ENCODE data around the gene PYGM. TPM values are rescaled to one million over a fixed set of nuclear protein-coding genes. Genes with fewer than 3 reads are reported as not detected.

Gene PYGM
- total and polyA plus RNA-seq, 2 of the 13 experiments (the other 11 are each of a cell fraction or from before 2014, with no cell fraction given), result 0.11 to 0.12 TPM

GRCh38 chr11:64778473-64779298 lies 18.9 kb upstream of the PYGM start, which contains the start of gene SF1 (continued):
- TF ChIP-seq PAXIP1 (CRISPR knock-in tag; conservative IDR thresholded peaks at IDR 0.05) (peak; percentile 68), PITX1 (CRISPR knock-in tag; IDR thresholded peaks at IDR 0.05) (peak; percentile 93), ZNF704 (CRISPR knock-in tag; IDR thresholded peaks at IDR 0.05; ENCODE audit: borderline replicate concordance) (no peak), CSRNP1 (CRISPR knock-in tag; IDR thresholded peaks at IDR 0.05) (0 out of 2 replicates have a peak, but pooled peaks have one; percentile 15), SYNCRIP (IDR thresholded peaks at IDR 0.05; ENCODE audit: insufficient read depth, low read depth, low read length) (no peak), IRF9 (CRISPR knock-in tag; IDR thresholded peaks at IDR 0.05; ENCODE audit: borderline replicate concordance) (no peak), ISL2 (CRISPR knock-in tag; IDR thresholded peaks at IDR 0.05) (0 out of 2 replicates have a peak, but pooled peaks have one; percentile 15), RXRA (CRISPR knock-in tag; IDR thresholded peaks at IDR 0.05) (no peak), PCBP2 (optimal IDR thresholded peaks at IDR 0.05; ENCODE audit: low read depth, low read length, poor library complexity, severe bottlenecking) (no peak), HMGXB4 (CRISPR knock-in tag; IDR thresholded peaks at IDR 0.05; ENCODE audit: borderline replicate concordance in 1 of 2, low read depth in 1 of 2) (peak; percentile 38 to 64; a peak in 2 of 4 replicates), FOXO4 (CRISPR knock-in tag; conservative IDR thresholded peaks at IDR 0.05) (no peak), STAG1 (CRISPR knock-in tag; IDR thresholded peaks at IDR 0.05) (no peak), ZBTB33 (CRISPR knock-in tag; IDR thresholded peaks at IDR 0.05) (no peak)

All from HepG2 (cell line).